GM12878 (cell line): ENCODE results near the gene TAF7L. TPM values are rescaled to one million over a fixed set of nuclear protein-coding genes. Genes with fewer than 3 reads are reported as not detected.

Experiments used
- ATAC-seq: fragments of 200-7000 bp; cut with Tn5 transposase; 3 replicates; pipeline ENCODE4 v1.9.1; 2020; ENCODE audit warnings: mild to moderate bottlenecking, moderate library complexity
- BruUV-seq: library from RNA; stranded (reverse); fragments of 400-500 nt; replicated peaks from 2 replicates; lab custom pipeline; 2021; lab: Mats Ljungman, UMichigan
- CTCF ChIA-PET: fragments of 300-600 bp; sonication (Branson Sonifier 250); formaldehyde crosslinking; extraction: SDS; loops from one replicate; lab custom pipeline; 2021; ENCODE audit warnings: inconsistent platforms; lab: Yijun Ruan, JAX
- POLR2A ChIA-PET: fragments of 350-600 bp; formaldehyde crosslinking; extraction: SDS; loops from one replicate; lab custom pipeline; 2021; ENCODE audit warnings: inconsistent platforms; lab: Charles Lee
- RAD21 ChIA-PET: fragments of 300-600 bp; sonication (Branson Sonifier 250); formaldehyde crosslinking; loops from one replicate; lab custom pipeline; 2023; ENCODE audit warnings: antibody characterized with exemption; ENCODE audit not compliant: unreplicated experiment; lab: Charles Lee
- SMC1A ChIA-PET: fragments of 300-600 bp; sonication (Branson Sonifier 250); formaldehyde crosslinking; loops from one replicate; lab custom pipeline; 2023; ENCODE audit not compliant: unreplicated experiment, uncharacterized antibody; lab: Charles Lee
- DNase-seq: peaks from one replicate; pipeline ENCODE4 v3.0.0-alpha.2; 2011; ENCODE audit warnings: low read depth, low spot score
- FAIRE-seq: peaks from 3 replicates; lab custom pipeline; 2011; peaks lifted over from hg19 to GRCh38; lab: Jason Lieb, UNC
- H2AFZ ChIP-seq: 2 replicates; pipeline ENCODE4 v1.6.0; 2011; ENCODE audit warnings: low read depth, low read length, control low read depth; ENCODE audit not compliant: control insufficient read depth
- H3K27ac ChIP-seq: 2 replicates; pipeline ENCODE4 v1.5.1; 2011; ENCODE audit warnings: control low read depth; ENCODE audit not compliant: control insufficient read depth, insufficient read depth
- H3K27me3 ChIP-seq, 2 experiments: replicated peaks in 1 of 2; 2 replicates each; pipeline versions ENCODE4 v1.6.0 to v1.6.1; 2011; ENCODE audit warnings: low read length in 1 of 2; ENCODE audit not compliant: control insufficient read depth in 2 of 2, insufficient read depth in 2 of 2
- H3K36me3 ChIP-seq, 2 experiments: 2 replicates each; pipeline ENCODE4 v1.5.1; 2011; ENCODE audit warnings: low read length in 1 of 2; ENCODE audit not compliant: control insufficient read depth in 2 of 2, insufficient read depth in 2 of 2
- H3K4me1 ChIP-seq: 2 replicates; pipeline ENCODE4 v1.6.1; 2011; ENCODE audit warnings: mild to moderate bottlenecking, low read length, moderate library complexity, mixed read lengths; ENCODE audit not compliant: control insufficient read depth, insufficient read depth
- H3K4me2 ChIP-seq: 2 replicates; pipeline ENCODE4 v1.6.0; 2011; ENCODE audit warnings: control low read depth; ENCODE audit not compliant: control insufficient read depth, insufficient read depth
- H3K4me3 ChIP-seq: fragments of 200-600 bp; sonication (generic); 2 replicates; pipeline ENCODE4 v1.5.1; 2016
- H3K79me2 ChIP-seq: 2 replicates; pipeline ENCODE4 v1.6.0; 2011; ENCODE audit warnings: low read length; ENCODE audit not compliant: control insufficient read depth, insufficient read depth
- H3K9ac ChIP-seq: 2 replicates; pipeline ENCODE4 v1.8.0; 2011; ENCODE audit warnings: low read length, control low read depth, mixed read lengths; ENCODE audit not compliant: control insufficient read depth, insufficient read depth
- H3K9me3 ChIP-seq: replicated peaks from 3 replicates; pipeline ENCODE4 v1.5.1; 2011; ENCODE audit warnings: mild to moderate bottlenecking, low read length; ENCODE audit not compliant: control insufficient read depth, insufficient read depth
- H4K20me1 ChIP-seq: 2 replicates; pipeline ENCODE4 v1.6.0; 2011; ENCODE audit not compliant: control insufficient read depth, insufficient read depth
- CBX3 ChIP-seq: fragments of 200-600 bp; sonication (generic); IDR thresholded peaks from 2 replicates; pipeline ENCODE4 v1.6.1; 2016; ENCODE audit warnings: low read depth, borderline replicate concordance
- DPF2 ChIP-seq: fragments of 450-650 bp; IDR thresholded peaks from 2 replicates; pipeline ENCODE4 v1.6.1; 2017; ENCODE audit warnings: mild to moderate bottlenecking
- MXI1 ChIP-seq: fragments of 150-350 bp; IDR thresholded peaks from 2 replicates; pipeline ENCODE4 v1.6.1; 2011; ENCODE audit warnings: low read depth, mild to moderate bottlenecking, inconsistent platforms, low read length, improper control_type of control experiment
- RAD51 ChIP-seq: fragments of 450-650 bp; IDR thresholded peaks from 2 replicates; pipeline ENCODE4 v1.6.1; 2016; ENCODE audit warnings: moderate library complexity, mild to moderate bottlenecking, inconsistent platforms
- RUNX3 ChIP-seq: IDR thresholded peaks from 2 replicates; pipeline ENCODE4 v1.6.1; 2012; ENCODE audit warnings: low read length, inconsistent platforms
- TAF1 ChIP-seq: IDR thresholded peaks from 2 replicates; pipeline ENCODE4 v1.6.1; 2011; ENCODE audit warnings: mild to moderate bottlenecking, low read depth, low read length, borderline replicate concordance
- TBL1XR1 ChIP-seq: IDR thresholded peaks from 2 replicates; pipeline ENCODE4 v1.6.1; 2012; ENCODE audit warnings: low read depth, low read length, improper control_type of control experiment
- ZNF217 ChIP-seq: fragments of 450-650 bp; IDR thresholded peaks from 2 replicates; pipeline ENCODE4 v1.6.1; 2017; ENCODE audit warnings: antibody characterized with exemption, mild to moderate bottlenecking
- ZNF384 ChIP-seq: IDR thresholded peaks from 2 replicates; pipeline ENCODE4 v1.6.1; 2012; ENCODE audit warnings: low read depth, mild to moderate bottlenecking, low read length, improper control_type of control experiment, borderline replicate concordance
- WGBS: methylation state at CpG from one replicate; pipeline ENCODE4 v1.1.6; 2016; ENCODE audit warnings: low lambda C conversion rate; ENCODE audit not compliant: insufficient replicate concordance, insufficient coverage; ENCODE audit errors: missing lambda C conversion rate; 5-methylcytosine and 5-hydroxymethylcytosine counted together
- in situ Hi-C: fragments of 300-500 bp; cut with MboI; formaldehyde crosslinking; loops from 9 replicates; pipeline ENCODE4 v1.14.3; 2018; ENCODE audit warnings: mixed read lengths
- intact Hi-C: fragments of 100-400 bp; cut with micrococcal nuclease; formaldehyde crosslinking; loops from one replicate; pipeline ENCODE4 v1.14.2; 2022; ENCODE audit not compliant: unreplicated experiment
- polyA plus RNA-seq, 11 experiments: library from polyadenylated mRNA; depleted of rRNA in 4 of 11; unstranded in 6 of 11; stranded (reverse) in 5 of 11; fragments of >200 nt; fragmentation: Nextera tagmentation in 4 of 11; fragmentation: Illumina TruSeq in 1 of 11; extraction: Ambion mirVana in 4 of 11; extraction: Trizol in 1 of 11; gene quantifications; 1 replicate in 1 of 11; 2 replicates in 10 of 11; pipeline versions ENCODE4 v1.2.1 to v1.2.3, GENCODE V29; 2011 to 2016; ENCODE audit warnings: inconsistent platforms in 2 of 11, missing spikeins in 2 of 11, low read depth in 1 of 11
- total RNA-seq, 4 experiments: library from RNA; depleted of rRNA in 3 of 4; stranded (reverse); fragments of >200 nt in 3 of 4; fragmentation: Illumina TruSeq in 1 of 4; extraction: Trizol in 1 of 4; gene quantifications; 2 replicates each; pipeline versions ENCODE4 v1.2.1 to v1.2.3, GENCODE V29; 2013 to 2021
- TF ChIP-seq, protein P1 (sequence below): IDR thresholded peaks from 2 replicates; pipeline ENCODE4 v1.6.1; 2012; ENCODE audit warnings: low read length, inconsistent platforms
- TF ChIP-seq, protein P2 (sequence below): fragments of 450-650 bp; IDR thresholded peaks from 2 replicates; pipeline ENCODE4 v1.6.1; 2017; ENCODE audit warnings: antibody characterized with exemption, mild to moderate bottlenecking, moderate library complexity
- TF ChIP-seq, protein P3 (sequence below): IDR thresholded peaks from 2 replicates; pipeline ENCODE4 v1.6.1; 2012; ENCODE audit warnings: low read depth, low read length, improper control_type of control experiment
- TF ChIP-seq, protein P4 (sequence below): fragments of 450-650 bp; IDR thresholded peaks from 2 replicates; pipeline ENCODE4 v1.6.1; 2018; ENCODE audit warnings: borderline replicate concordance, mild to moderate bottlenecking; ENCODE audit not compliant: partially characterized antibody
- TF ChIP-seq, protein P5 (sequence below): fragments of 450-650 bp; IDR thresholded peaks from 2 replicates; pipeline ENCODE4 v1.6.1; 2016; ENCODE audit warnings: mild to moderate bottlenecking
- TF ChIP-seq, protein P6 (sequence below): IDR thresholded peaks from 2 replicates; pipeline ENCODE4 v1.6.1; 2011; ENCODE audit warnings: low read depth, low read length, improper control_type of control experiment, borderline replicate concordance

TAF7L gene
- total and polyA plus RNA-seq, 10 of the 15 experiments (the other 5 are each of a cell fraction or from before 2014, with no cell fraction given) = 0.05 to 0.11 (median 0.08) TPM; not detected in 6

DNA sequence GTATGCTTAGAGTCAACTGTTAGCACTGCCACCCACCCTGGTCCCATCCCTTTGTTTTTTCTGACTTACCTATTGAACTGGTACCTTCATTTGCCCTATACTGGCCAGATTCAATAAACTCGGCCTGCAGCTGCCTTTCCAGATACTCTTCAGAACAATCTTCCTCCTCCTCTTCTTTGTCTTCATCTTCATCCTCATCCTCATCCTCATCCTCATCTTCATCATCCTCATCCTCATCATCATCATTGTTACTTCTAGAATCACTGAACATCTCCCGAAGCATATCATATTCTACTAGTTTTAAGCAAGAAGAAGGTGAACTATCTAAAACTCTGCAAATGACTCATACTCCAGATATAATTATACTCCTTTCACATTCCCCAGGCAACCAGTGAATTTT, 14.9 kb downstream of the TAF7L start:
- FAIRE-seq = no peak
- Histone ChIP-seq H4K20me1 (no peaks in the 10 kb centered on the region), H3K27ac (no peak overlapping the region), H3K79me2 (no peaks in the 10 kb centered on the region), H3K27me3 (no peaks in the 10 kb centered on the region), H3K4me1 (no peaks in the 10 kb centered on the region), H3K36me3 (no peaks in the 10 kb centered on the region), H3K4me2 (no peak overlapping the region), H3K9me3 (no peaks in the 10 kb centered on the region), H3K9ac (no peak overlapping the region), H3K4me3 (no peak overlapping the region), H2AFZ (no peak overlapping the region)
- 43% methylated on average over 2 of the region's 2 CpGs for WGBS
- no peak for DNase-seq
- CTCF ChIA-PET = interaction anchor here (2.9 kb wide), 1 partner anchor 10 kb away, joined by 11 read pairs; no protein-coding TSS in a partner anchor
- in situ Hi-C loops (no loop called here), intact Hi-C loops (no loop called here)
- POLR2A ChIA-PET = no interaction called here
- no peak for ATAC-seq
- BruUV-seq = no TSS peak
- SMC1A ChIA-PET = no interaction called here
- RAD21 ChIA-PET = no interaction called here
- TF ChIP-seq, protein P1, sequence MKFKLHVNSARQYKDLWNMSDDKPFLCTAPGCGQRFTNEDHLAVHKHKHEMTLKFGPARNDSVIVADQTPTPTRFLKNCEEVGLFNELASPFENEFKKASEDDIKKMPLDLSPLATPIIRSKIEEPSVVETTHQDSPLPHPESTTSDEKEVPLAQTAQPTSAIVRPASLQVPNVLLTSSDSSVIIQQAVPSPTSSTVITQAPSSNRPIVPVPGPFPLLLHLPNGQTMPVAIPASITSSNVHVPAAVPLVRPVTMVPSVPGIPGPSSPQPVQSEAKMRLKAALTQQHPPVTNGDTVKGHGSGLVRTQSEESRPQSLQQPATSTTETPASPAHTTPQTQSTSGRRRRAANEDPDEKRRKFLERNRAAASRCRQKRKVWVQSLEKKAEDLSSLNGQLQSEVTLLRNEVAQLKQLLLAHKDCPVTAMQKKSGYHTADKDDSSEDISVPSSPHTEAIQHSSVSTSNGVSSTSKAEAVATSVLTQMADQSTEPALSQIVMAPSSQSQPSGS = no peak
- TF ChIP-seq, protein P2, sequence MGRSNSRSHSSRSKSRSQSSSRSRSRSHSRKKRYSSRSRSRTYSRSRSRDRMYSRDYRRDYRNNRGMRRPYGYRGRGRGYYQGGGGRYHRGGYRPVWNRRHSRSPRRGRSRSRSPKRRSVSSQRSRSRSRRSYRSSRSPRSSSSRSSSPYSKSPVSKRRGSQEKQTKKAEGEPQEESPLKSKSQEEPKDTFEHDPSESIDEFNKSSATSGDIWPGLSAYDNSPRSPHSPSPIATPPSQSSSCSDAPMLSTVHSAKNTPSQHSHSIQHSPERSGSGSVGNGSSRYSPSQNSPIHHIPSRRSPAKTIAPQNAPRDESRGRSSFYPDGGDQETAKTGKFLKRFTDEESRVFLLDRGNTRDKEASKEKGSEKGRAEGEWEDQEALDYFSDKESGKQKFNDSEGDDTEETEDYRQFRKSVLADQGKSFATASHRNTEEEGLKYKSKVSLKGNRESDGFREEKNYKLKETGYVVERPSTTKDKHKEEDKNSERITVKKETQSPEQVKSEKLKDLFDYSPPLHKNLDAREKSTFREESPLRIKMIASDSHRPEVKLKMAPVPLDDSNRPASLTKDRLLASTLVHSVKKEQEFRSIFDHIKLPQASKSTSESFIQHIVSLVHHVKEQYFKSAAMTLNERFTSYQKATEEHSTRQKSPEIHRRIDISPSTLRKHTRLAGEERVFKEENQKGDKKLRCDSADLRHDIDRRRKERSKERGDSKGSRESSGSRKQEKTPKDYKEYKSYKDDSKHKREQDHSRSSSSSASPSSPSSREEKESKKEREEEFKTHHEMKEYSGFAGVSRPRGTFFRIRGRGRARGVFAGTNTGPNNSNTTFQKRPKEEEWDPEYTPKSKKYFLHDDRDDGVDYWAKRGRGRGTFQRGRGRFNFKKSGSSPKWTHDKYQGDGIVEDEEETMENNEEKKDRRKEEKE = no peak
- TF ChIP-seq, protein P3, sequence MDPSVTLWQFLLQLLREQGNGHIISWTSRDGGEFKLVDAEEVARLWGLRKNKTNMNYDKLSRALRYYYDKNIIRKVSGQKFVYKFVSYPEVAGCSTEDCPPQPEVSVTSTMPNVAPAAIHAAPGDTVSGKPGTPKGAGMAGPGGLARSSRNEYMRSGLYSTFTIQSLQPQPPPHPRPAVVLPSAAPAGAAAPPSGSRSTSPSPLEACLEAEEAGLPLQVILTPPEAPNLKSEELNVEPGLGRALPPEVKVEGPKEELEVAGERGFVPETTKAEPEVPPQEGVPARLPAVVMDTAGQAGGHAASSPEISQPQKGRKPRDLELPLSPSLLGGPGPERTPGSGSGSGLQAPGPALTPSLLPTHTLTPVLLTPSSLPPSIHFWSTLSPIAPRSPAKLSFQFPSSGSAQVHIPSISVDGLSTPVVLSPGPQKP = no peak
- TF ChIP-seq ZNF384 (no peak), RUNX3 (no peak), RAD51 (no peak), DPF2 (no peak), ZNF217 (no peak), TAF1 (no peak), CBX3 (no peak), MXI1 (no peak), TBL1XR1 (no peak)
- TF ChIP-seq, protein P4, sequence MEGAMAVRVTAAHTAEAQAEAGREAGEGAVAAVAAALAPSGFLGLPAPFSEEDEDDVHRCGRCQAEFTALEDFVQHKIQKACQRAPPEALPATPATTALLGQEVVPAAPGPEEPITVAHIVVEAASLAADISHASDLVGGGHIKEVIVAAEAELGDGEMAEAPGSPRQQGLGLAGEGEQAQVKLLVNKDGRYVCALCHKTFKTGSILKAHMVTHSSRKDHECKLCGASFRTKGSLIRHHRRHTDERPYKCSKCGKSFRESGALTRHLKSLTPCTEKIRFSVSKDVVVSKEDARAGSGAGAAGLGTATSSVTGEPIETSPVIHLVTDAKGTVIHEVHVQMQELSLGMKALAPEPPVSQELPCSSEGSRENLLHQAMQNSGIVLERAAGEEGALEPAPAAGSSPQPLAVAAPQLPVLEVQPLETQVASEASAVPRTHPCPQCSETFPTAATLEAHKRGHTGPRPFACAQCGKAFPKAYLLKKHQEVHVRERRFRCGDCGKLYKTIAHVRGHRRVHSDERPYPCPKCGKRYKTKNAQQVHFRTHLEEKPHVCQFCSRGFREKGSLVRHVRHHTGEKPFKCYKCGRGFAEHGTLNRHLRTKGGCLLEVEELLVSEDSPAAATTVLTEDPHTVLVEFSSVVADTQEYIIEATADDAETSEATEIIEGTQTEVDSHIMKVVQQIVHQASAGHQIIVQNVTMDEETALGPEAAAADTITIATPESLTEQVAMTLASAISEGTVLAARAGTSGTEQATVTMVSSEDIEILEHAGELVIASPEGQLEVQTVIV = no peak
- TF ChIP-seq, protein P5, sequence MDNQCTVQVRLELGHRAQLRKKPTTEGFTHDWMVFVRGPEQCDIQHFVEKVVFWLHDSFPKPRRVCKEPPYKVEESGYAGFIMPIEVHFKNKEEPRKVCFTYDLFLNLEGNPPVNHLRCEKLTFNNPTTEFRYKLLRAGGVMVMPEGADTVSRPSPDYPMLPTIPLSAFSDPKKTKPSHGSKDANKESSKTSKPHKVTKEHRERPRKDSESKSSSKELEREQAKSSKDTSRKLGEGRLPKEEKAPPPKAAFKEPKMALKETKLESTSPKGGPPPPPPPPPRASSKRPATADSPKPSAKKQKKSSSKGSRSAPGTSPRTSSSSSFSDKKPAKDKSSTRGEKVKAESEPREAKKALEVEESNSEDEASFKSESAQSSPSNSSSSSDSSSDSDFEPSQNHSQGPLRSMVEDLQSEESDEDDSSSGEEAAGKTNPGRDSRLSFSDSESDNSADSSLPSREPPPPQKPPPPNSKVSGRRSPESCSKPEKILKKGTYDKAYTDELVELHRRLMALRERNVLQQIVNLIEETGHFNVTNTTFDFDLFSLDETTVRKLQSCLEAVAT = no peak
- TF ChIP-seq, protein P6, sequence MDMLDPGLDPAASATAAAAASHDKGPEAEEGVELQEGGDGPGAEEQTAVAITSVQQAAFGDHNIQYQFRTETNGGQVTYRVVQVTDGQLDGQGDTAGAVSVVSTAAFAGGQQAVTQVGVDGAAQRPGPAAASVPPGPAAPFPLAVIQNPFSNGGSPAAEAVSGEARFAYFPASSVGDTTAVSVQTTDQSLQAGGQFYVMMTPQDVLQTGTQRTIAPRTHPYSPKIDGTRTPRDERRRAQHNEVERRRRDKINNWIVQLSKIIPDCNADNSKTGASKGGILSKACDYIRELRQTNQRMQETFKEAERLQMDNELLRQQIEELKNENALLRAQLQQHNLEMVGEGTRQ = no peak
